Activated naive CD4-positive, alpha-beta T cell (primary cell): Measurements from ENCODE around the gene PLEKHG5.
"Not testable (repeated sequence)": the region's sequence is repeated elsewhere in the genome, so short reads cannot be mapped to it uniquely, and the experiment has no call there.

ENCODE experiments used
- DNase-seq, 4 experiments: peaks; one replicate each; lab custom pipeline; 2025; lab: John Stamatoyannopoulos, UW

The PLEKHG5 gene

GRCh38 chr1:6446665-6447015 lies 44.8 kb downstream of the PLEKHG5 start:
- DNase-seq: no peak

- DNase-seq: not testable (repeated sequence)
Measured at GRCh38 chr1:6445929-6446328, 45.5 kb downstream of the PLEKHG5 start.

GRCh38 chr1:6445062-6445763 lies 46.3 kb downstream of the PLEKHG5 start:
- peak in 2 of 4 experiments; percentile 18 to 33 for DNase-seq

- DNase-seq: no peak
Measured at GRCh38 chr1:6444377-6444776, 47.1 kb downstream of the PLEKHG5 start.

- no peak for DNase-seq
Measured at GRCh38 chr1:6443339-6444115, 47.9 kb downstream of the PLEKHG5 start.

- DNase-seq: no peak
Measured at GRCh38 chr1:6441586-6441985, 49.9 kb downstream of the PLEKHG5 start.

- DNase-seq: peak; percentile 19 to 71 (median 35)
Measured at GRCh38 chr1:6440198-6441126, 51.0 kb downstream of the PLEKHG5 start.

GRCh38 chr1:6438047-6438525 lies 53.4 kb downstream of the PLEKHG5 start:
- peak; percentile 34 to 65 (median 43) for DNase-seq

GRCh38 chr1:6437012-6437700 lies 54.3 kb downstream of the PLEKHG5 start:
- not testable (repeated sequence) for DNase-seq

- DNase-seq: not testable (repeated sequence)
Measured at GRCh38 chr1:6436277-6436676, 55.2 kb downstream of the PLEKHG5 start.

GRCh38 chr1:6435547-6435946 lies 55.9 kb downstream of the PLEKHG5 start:
- DNase-seq: no peak

- DNase-seq: no peak
Measured at GRCh38 chr1:6435129-6435528, 56.3 kb downstream of the PLEKHG5 start.

- DNase-seq: no peak
Measured at GRCh38 chr1:6434186-6434585, 57.3 kb downstream of the PLEKHG5 start.

GRCh38 chr1:6431645-6432579 lies 59.6 kb downstream of the PLEKHG5 start:
- not testable (repeated sequence) for DNase-seq

GRCh38 chr1:6429660-6430411 lies 61.6 kb downstream of the PLEKHG5 start:
- not testable (repeated sequence) for DNase-seq

- DNase-seq: not testable (repeated sequence)
Measured at GRCh38 chr1:6428453-6428852, 63.0 kb downstream of the PLEKHG5 start.

GRCh38 chr1:6427441-6428390 lies 63.8 kb downstream of the PLEKHG5 start:
- DNase-seq: no peak

- DNase-seq: no peak
Measured at GRCh38 chr1:6426972-6427350, 64.5 kb downstream of the PLEKHG5 start.
